IPS-NIHi11 (cell line): ENCODE measurements around the gene METTL1.
A peak's percentile ranks its signal among the peaks of the same experiment; 100 is the strongest.
"Not testable (repeated sequence)": the region's sequence is repeated elsewhere in the genome, so short reads cannot be mapped to it uniquely, and the experiment has no call there.

Experiments
- DNase-seq: peaks from one replicate; pipeline ENCODE4 v3.0.0; 2012; ENCODE audit warnings: mixed read lengths, low spot score

METTL1 gene

DNA sequence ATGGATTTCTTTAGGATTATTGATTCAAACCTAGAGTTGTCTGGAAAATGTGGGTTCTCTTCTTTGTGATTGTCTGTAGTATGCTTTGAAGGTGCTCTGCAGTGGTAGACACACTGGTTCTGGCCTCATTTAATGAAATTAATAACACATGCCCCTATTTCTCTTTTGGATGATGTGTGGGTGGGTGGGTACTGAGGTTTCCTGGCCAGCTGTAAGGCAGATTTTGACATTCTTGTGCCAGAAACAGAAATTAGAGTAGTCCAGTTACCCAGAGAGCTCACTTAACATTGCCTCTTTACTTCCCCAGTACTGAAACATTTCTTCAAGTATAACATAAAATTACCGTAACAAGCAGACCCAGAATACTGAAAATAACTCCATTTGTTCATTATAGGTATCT is 25.1 kb upstream of the METTL1 start:
- DNase-seq, result no peak

GRCh38 chr12:57795354-57795753 is 23.4 kb upstream of the METTL1 start:
- no peak for DNase-seq

- no peak for DNase-seq
Observed at GRCh38 chr12:57793920-57794319, 22.0 kb upstream of the METTL1 start.

- no peak for DNase-seq
Observed at GRCh38 chr12:57783861-57784260, 12.0 kb upstream of the METTL1 start.

- no peak for DNase-seq
Observed at GRCh38 chr12:57783466-57783801, 11.5 kb upstream of the METTL1 start.

- peak; percentile 90 for DNase-seq
Observed at GRCh38 chr12:57782608-57783465, 10.9 kb upstream of the METTL1 start, which contains the start of gene TSFM. TSFM (plus strand) TSS chr12:57782787; CDS start chr12:57782802, 15 bp downstream.

DNA sequence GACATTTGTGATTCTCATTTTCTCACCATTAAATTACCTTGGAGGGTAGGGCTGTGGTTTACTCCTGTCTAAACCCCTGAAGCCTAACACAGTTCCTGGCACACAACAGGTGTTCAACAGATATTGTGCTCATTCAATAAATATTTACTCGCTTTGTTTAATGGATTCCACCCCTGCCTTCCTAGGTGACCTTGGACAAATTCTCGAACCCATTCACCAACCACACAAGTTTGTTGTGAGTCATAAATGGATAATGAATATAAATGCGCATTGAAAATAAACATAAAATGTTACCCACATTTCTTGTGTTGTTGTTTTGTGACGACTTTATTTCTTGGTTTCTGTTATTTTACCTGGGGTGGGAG is 10.3 kb upstream of the METTL1 start:
- no peak for DNase-seq

GRCh38 chr12:57781801-57782200 is 9.9 kb upstream of the METTL1 start:
- no peak for DNase-seq

DNA sequence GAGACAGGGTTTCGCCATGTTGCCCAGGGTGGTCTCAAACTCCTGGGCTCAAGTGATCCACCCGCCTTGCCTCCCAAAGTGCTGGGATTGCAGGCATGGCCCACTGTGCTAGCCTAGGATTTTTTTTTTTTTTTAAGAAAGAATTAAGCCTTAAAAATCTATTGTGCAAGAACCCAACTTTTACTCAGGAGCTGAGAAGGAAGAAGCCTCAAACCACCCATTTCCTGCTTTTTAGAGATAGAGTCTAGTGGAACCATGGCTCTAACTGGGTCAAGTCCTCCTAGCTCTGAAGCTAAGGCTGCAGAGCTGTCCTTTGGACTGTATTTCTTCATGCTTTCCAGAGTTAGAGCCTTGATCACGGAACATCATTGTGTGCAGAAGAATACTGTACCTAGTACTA is 9.3 kb upstream of the METTL1 start:
- DNase-seq, result no peak

DNA sequence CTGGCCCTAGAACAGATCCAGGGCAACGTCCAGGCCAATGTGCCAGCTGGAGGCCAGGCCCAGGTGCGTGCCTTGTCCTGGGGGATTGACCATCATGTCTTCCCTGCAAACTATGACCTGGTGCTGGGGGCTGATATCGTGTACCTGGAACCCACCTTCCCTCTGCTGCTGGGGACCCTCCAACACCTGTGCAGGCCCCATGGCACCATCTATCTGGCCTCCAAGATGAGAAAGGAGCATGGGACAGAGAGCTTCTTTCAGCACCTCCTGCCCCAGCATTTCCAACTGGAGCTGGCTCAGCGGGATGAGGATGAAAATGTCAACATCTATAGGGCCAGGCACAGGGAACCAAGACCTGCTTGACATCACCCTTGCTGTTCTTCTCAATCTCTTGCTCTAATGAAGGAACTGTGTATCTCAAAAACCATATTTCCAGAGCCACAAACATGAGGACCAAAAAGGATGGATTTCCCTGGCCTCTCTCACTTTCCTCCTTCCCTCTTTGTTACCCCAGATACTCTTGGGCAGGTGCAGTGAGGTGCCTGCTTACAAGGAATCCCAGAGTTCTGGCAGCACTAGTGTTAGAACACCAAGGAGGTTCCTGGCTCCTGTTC is 8.5 kb upstream of the METTL1 start:
- no peak for DNase-seq

DNA sequence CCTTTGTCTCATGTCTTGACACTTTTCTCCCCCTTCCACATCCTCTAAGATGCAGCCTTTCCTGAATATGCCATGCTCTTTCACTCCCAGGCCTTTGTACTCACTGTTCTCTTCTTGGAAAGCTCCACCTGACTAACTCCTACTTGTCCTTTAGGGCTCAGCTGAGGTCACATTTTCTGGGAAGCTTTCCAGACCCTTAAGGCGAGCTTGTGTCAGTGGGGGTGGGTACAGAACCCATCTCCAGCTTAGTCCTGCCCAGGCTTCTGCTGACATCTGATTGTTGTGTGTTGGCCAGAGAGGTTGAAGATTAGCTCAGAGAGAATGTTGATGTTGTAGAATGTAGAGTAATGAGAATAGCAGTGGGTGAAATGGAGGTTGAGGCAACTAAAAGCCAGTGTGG is 7.8 kb upstream of the METTL1 start:
- no peak for DNase-seq

GRCh38 chr12:57777911-57778310 is 6.0 kb upstream of the METTL1 start:
- DNase-seq, result no peak

DNA sequence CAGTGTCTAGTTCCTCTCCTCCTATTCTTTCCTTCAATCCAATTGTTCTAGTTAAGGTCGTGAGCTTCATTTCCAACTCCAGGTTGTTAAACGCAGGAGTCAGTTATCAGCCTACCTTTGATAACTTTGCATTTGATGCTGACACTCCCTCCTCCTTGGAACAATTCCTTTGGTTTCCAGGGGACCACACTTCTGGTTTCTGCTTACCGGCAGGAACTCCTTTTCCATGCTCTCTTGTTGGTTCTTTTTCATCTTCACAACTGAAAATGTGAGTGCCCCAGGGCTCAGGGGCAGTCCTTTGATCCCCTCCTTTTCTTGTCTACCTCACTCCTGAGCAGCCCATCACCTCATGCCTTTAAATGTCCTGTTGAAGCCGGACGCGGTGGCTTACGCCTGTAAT is 5.5 kb upstream of the METTL1 start:
- no peak for DNase-seq

DNA sequence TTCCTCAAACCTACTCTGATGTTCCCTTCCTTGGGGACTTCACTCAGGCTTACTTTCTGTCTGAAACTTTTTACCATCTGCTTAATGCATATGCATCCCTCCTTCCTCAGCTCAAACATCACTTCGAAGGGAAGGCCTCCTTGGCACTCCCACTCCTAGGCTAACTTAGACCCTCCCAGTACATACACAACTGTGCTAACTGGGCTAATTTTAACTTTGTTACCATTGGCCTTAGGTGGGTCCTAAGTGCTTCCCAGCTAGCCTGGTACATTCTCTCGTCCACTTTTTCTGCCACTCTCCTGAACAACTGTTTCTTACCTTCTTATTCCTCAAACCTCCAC is 4.3 kb upstream of the METTL1 start:
- DNase-seq, result no peak

DNA sequence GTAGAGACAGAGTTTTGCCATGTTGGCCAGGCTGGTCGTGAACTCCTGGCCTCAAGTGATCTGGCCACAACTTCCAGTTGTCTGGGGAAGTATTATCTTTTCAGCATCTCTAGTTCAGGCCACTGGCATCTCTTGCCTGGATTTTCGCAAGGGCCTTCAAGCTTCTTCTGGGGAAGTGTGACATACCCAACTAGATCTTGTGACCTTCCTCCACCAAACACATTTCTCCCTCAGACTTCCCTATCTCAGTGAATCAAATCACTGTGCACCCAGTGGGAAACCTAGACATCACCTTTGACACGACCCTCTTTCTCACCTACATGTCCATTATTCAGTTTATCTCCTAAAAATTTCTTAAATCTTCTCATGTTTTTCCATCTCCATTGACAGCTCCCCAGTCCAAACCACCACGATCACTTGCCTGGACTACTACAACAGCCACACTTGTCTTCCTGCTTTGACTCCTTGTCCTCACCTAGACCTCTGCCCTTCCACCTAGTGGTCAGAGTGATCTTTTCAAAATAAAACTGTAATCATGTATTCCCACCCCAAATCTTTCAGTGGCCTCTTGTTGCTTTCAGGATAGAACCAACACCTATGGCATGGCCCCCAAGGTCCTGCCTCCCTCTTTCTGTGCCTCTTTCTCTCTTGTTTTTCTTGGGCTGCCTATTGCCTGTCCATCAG is 3.8 kb upstream of the METTL1 start:
- DNase-seq, result peak; percentile 18

DNA sequence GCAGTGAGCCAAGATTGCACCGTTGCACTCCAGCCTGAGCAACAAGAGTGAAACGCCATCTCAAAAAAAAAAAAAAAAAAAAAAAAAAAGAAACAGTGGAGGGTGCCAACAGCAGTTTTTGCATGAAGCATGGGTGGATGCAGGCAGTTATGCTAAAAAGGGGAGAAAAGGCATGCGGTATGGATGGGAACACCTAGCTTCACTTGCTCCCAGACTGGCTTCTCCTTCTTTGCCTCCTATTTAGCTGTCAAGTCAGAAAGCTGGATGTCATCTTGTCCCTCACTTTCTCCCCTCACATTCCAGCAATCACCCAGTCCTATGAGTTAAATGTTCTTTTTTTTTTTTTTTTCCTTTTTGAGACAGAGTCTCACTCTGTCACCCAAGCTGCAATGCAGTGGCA is 3.1 kb upstream of the METTL1 start:
- DNase-seq, result no peak

DNA sequence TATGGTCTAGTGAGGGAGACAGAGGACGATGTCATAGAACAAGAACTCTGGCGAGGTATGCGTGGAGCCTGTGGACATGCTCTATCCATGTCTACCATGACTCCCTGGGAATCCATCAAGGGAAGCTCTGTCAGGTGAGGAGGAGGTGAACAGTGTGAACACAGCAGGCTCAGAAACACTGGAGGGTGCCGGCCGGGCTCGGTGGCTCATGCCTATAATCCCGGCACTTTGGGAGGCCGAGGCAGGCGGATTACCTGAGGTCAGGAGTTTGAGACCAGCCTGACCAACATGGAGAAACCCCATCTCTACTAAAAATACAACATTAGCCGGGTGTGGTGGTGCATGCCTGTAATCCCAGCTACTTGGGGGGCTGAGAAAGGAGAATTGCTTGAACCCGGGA is 2.7 kb upstream of the METTL1 start:
- DNase-seq, result not testable (repeated sequence)

DNA sequence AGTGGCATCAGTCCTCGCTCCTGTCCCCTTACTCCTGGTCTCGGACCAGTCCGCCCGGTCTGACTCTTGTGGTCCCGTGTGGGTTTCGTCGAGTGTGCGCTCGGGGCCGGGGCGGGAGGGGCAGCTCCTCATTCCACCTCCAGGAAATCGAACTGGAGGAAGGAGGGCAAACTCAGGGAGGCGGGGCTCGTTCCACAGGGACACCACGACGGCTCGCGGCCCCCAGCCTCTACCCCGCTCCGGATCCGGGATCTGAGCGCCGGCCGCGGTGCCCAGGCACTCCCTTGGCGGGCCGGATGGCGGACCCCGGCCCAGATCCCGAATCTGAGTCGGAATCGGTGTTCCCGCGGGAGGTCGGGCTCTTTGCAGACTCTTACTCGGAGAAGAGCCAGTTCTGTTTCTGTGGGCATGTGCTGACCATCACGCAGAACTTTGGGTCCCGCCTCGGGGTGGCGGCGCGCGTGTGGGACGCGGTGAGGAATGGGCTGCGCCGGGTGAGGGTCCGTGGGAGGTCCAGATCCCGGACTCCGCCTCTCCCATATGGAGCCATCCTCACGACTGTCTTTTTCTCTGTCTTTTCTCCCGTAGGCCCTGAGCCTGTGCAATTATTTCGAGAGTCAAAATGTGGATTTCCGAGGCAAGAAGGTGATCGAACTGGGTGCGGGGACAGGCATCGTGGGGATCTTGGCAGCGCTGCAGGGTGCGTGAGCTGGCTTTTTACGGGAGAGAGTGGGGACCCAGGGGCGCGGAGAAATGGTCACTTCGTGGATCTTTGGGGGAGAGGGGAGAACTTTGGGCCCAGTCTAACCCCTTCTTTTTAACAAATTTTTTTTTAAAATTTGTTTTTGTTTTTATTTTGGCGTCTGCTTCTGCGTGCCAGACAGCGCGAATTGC is 771 bp upstream of the METTL1 start, which contains the start of gene EEF1AKMT3:
TSS of gene EEF1AKMT3 (plus strand) at position 186 of the 894 bp plus-strand sequence. CDS start at position 297, 111 bp downstream.
- DNase-seq, result peak; percentile 76

DNA sequence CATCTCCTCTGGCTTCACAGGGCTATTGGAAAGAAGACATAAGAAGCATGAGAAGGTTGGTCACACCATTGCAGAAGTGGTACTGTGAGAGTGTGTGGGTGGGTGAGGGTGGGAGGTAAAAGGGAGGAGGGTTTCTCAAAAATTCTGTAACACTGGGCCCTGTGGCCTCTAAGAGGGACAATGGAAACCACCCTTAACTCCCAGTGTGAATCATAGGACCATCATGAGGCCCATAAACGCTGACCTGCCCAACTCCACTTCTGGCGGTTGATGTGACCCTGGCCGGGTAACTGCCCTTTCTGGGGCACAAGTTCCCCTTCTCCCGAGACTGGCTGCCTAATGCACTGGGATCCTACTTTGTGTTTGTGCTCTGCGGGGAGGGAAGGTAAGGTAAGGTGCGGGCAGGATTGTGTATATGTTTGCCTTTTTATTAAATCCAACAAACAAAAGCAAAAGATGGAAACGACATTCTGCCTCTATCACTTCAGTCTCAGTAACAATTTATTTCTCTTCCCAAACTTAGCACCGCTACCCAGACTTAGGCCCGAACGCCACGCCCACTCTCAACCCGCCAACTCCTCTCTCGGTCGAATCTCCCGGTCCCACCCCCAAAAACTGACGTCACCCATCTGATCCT is 551 bp downstream of the METTL1 start:
- DNase-seq, result peak; percentile 91

DNA sequence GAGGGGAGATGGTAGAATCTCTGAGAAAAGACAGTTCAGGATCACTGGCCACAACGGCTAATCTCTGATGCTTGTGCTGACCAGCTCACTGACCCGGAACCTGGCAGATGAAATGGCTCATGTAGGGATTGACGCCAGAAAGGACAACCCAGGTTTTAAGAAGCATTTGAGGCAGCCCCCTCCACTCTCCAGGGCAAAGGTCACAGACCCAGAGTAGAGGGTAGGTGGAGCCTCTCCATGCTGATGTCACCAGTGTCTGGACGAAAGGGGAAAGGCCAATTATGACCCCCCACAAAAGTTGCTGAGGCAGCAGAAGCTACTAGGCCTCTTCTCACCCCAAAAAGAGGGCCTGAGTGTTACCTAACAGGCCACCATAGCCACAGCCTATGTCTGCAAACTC is 1.2 kb downstream of the METTL1 start:
- no peak for DNase-seq

DNA sequence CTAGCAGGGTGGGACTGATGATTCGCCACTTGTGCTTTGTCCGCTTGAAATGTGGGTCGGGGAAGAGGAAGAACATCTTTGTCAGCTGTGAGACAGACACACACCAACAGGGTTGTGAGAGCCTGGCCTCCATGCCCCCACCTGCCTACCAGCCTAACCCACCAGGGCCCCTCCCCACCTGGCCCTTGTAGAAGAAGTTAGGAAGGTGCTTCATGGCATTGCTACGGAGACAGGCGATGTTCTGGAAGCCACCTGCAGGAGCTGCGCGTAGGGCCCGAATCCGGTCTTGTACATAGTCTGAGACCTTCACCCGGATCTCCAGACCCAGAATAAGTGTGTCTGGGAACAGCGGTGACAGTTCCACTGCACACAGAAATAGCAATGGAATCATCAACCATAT is 2.3 kb downstream of the METTL1 start:
- DNase-seq, result no peak

- no peak for DNase-seq
Observed at GRCh38 chr12:57767876-57768275, 4.0 kb downstream of the METTL1 start.
